ENCODE results near the gene ABHD5.

GRCh38 chr3:43691120-43691995 is 620 bp downstream of the ABHD5 start:
- TF ChIP-seq CTCF (IDR thresholded peaks at IDR 0.05; ENCODE audit: low read length) (no peak), EZH2 (optimal IDR thresholded peaks at IDR 0.05; ENCODE audit: low read depth, low read length) (no peak), EZH2phosphoT487 (IDR thresholded peaks at IDR 0.05; ENCODE audit: low read length) (no peak)

Data from MM.1S (cell line).